ENCODE results near the gene NTSR1.
"Not testable (repeated sequence)": the region's sequence is repeated elsewhere in the genome, so short reads cannot be mapped to it uniquely, and the experiment has no call there.

NTSR1 gene

DNA sequence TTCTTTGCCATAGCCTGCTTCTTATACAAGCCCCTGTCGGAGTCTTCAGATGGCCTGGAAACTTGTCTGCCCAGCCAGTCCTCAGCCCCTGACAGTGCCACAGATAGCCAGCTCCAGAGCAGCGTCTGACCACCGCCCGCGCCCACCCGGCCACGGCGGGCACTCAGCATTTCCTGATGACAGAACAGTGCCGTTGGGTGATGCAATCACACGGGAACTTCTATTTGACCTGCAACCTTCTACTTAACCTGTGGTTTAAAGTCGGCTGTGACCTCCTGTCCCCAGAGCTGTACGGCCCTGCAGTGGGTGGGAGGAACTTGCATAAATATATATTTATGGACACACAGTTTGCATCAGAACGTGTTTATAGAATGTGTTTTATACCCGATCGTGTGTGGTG lies 36.9 kb upstream of the NTSR1 start:
- no peak for DNase-seq (ENCODE audit: low spot score)

DNA sequence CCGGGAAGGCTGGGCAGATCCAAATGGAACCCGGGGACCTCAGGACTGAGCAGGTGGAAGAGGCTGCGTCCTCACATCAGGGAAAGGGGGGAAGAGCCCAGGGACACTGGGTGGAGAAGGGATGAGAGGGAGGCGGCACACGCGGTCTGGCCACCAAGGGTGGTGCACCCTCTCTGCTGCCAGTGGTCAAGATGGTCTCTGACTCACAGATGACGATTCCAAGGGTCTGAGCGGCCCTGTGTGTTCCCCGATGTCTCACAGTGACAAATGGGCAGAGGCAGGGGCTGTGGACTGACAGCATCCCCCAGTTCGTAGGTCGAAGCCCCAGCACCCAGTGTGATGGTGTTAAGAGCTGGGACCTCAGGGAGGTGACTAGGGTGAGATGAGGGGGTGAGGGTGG lies 34.3 kb upstream of the NTSR1 start:
- no peak for DNase-seq (ENCODE audit: low spot score)

DNA sequence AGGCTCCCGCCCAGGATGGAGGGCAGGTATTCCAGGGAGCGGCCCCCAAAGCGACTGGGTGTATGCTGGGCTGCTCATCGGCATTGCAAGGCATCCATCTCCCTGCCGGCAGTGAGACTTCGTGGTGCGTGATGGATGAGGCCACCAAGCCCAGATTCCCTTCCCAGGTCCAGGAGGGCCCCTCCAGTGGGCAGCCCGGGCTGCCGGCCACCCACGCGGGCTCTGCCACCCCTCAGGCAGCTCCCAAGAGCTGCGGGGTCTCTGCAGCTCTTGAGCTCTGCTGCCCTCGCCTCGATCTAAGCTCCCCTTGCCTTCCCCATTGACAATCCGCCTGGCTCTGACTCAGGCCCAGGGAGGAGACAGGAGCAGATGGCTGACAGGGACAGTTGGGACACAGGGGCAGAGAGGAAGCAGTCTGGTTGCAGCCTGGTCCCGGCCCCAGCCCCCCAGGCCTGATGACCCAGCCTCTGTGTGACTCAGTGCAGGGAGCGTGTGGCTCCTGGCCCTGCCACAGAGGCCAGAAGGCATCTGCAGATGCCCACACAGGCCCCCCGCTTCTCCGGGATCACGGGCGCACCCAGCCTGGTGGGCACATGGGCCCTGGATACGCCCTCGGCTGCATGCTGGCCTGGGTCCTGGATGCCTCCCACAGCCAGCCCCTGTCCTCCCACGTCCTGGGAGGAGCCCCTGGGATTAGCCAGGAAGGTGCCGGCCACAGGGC lies 33.3 kb upstream of the NTSR1 start:
- DNase-seq (ENCODE audit: low spot score), result no peak

DNA sequence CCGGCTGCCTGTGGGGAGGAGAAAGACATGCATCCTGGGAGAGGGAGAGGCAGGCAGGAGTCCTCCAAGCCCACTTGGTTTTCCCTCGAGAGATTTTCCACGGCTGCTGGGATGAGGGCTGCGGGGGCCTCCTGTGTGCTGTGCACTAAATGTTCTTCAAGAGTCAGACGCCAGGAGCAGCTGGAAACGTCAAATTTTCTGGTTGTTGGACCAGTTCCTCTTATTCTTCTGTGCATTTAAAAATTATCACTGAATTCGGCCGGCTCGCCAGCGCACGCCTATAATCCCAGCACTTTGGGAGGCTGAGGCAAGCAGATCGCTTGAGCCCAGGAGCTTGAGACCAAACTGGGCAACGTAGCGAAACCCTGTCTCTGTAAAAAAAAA lies 32.8 kb upstream of the NTSR1 start:
- no peak for DNase-seq (ENCODE audit: low spot score)

DNA sequence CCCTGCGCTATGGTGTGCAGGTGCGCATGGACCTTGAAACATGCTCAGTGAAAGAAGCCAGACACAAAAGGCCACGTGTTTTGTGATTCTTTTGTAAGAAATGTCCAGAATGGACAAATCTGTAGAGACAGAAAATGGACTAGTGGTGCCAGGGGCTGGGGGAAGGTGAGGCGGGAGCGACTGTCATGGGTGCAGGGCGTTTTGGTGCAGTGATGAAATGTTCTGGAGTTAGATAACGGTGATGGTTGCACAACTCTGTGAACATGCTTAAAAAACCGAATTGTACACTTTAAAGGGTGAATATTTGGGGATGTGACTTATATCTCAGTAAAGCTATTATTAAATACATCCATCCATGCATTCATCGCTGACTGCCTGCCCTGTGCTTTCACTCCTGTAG lies 31.7 kb upstream of the NTSR1 start:
- no peak for DNase-seq (ENCODE audit: low spot score)

DNA sequence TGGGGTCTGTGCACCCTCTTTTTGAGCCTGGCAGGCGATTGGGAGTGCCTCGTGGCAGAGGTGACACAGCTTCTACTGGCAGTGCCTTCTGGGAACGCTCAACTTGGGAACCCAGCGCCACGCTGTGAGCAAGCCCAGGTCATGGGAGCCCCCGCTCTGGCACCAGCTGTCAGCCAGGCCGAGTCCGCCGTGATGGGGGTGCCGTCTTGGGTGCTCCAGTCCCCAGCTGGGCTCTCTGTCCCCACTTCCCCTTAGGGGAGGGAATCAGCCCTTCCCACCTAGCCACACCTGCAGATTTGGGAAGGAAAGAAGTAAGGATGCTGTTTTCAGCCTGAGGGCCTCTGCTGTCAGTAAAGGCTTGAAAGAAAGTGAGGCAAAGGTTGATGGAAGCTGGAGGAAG lies 31.0 kb upstream of the NTSR1 start:
- no peak for DNase-seq (ENCODE audit: low spot score)

DNA sequence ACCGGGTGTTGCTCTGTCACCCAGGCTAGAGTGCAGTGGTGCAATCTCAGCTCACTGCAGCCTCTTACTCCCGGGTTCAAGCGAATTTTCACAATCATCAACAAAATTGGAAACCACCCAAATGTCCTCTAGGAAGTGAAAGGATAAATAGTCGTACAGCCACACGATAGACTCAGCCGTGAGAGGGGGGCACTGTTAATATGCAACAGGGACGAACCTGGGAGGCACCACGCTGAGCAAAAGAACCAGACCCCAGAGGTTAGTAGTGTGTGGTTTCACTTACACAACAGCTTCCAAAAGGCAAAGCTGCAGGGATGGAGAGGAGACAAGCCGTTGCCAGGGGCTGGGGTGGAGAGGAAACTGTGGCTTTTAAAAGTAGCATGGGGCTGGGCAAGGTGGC lies 30.1 kb upstream of the NTSR1 start:
- DNase-seq (ENCODE audit: low spot score), result no peak

DNA sequence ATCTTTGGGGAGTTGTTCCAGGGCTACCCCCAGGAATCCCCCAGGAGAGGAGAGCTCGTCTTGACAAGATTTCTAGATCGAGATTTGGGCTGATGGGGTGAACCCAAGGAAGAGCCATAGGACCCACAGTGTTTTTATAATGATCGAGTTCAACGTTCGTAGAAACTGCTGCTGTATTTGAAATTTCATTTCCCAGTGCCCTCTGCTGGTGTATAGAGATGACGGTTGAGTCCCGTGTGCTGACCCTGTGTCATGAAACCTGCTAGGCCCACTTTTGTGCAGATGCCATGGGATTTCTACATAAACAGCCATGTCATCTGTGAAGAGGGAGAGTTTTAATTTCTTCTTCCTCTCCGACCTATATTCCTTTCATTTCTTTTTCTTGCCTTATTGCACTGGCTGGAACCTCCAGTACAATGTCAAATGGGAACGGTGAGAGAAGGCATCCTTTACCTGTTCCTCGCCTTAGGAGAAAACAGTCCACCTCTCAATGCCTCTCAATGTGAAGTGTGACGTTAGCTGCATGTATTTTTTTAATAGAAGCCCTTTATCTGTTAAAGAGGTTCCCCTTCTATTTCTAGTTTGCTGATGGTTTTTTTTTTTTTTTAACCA lies 28.6 kb upstream of the NTSR1 start:
- DNase-seq (ENCODE audit: low spot score), result no peak

DNA sequence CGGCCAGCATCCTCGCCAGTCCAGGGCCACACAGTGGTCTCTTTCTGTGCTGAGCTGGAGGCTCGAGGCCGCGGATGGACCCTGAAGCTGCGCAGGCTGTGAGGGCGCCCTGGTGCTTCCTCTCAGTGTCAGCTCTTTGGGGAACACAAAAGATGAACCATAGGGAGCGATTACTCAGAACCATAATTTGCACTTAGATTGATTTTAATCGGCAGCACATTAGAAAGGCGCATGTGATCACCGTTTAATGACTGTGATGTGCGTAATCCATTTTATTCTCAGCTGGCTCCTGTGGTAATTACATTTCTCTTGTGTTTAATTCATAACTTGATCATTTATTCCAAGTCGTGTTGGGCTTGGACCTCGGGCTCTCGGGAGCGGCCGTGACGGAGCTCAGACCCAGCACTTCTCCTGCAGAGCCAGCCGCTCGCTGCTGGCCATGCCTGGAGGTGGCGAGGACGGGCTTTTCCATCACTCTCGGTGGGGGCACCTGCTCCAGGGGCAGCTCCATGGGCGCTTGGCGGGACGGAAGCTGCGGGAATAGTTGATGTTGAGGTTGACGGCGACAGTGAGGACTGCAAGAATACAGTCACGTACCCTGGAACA lies 25.6 kb upstream of the NTSR1 start:
- no peak for DNase-seq (ENCODE audit: low spot score)

DNA sequence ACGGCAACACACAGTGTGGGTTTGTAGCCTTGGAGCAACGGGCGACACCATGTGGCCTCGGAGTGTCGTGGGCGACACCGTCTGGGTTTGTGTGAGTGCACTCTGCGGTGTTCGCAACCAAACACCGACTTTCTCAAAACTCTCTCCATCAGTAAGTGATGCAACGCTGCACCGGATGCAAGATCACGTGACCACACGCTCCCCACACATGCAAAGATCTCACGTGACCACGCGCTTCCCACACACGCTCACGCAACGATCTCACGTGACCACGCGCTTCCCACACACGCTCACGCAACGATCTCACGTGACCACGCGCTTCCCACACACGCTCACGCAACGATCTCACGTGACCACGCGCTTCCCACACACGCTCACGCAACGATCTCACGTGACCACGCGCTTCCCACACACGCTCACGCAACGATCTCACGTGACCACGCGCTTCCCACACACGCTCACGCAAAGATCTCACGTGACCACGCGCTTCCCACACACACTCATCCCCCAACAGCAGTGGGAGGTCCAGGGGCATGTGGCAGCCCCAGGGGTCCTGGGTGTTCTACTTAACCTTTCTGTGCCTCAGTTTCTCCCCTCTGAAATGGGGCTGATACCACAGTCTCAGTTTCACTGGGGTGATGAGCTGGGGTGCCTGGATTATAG lies 24.8 kb upstream of the NTSR1 start:
- DNase-seq (ENCODE audit: low spot score), result not testable (repeated sequence)

DNA sequence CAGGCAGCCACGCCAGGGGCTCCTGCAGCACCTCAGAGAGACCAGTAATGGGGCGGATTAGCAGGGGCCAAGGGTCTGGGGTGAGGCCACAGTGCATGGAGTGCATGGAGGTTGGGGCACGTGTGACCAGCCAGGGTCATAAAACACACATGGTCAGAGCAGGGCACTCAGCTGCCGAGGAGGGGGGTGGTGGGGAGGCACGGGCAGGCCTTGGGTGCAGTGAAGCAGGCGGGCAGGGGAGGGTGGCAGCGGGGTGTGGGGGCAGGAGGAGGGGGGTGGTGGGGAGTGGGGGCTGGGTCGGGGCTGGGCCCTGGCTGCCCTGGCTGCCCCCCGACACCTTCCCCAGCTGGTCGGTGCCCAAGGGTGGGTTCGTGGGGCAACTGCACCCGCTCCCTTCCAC lies 23.7 kb upstream of the NTSR1 start:
- DNase-seq (ENCODE audit: low spot score), result no peak

DNA sequence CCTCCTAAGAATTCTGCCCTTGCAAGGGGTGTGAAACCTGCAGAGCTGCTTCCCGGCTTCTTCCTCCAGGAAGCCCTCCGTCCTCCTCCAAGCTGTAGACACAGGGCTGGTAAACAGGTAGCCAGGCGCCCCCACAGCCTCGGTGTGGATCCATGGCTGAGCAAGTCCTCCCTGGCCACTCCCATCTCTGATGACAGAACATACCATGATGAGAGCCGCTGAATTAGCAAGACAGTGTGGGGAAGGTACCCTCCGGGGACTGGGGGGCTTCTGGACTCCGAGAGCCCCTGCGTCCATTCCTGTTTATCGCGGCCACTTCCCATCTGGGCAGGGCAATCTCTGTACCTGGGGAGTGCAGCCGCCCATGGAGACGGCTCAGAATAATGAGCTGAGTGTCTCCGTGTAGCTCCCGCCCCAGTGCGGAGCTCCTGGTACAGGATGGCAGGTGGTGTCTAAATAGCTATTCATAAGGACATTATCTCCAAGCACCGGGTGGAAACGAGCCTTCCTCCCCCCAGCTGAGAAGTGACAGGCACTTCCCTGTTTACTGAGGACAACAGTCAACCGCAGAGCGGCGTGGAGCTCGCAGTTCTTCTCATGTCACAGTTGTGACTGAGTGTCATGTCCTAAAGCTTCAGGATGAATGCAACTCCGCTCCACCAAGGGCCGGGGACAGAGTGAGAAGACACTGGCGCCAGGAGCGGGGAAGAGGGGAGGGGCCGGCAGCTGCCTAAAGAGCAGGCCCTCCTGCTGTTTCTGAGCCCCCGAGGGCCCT lies 22.7 kb upstream of the NTSR1 start:
- DNase-seq (ENCODE audit: low spot score), result peak; percentile 40

DNA sequence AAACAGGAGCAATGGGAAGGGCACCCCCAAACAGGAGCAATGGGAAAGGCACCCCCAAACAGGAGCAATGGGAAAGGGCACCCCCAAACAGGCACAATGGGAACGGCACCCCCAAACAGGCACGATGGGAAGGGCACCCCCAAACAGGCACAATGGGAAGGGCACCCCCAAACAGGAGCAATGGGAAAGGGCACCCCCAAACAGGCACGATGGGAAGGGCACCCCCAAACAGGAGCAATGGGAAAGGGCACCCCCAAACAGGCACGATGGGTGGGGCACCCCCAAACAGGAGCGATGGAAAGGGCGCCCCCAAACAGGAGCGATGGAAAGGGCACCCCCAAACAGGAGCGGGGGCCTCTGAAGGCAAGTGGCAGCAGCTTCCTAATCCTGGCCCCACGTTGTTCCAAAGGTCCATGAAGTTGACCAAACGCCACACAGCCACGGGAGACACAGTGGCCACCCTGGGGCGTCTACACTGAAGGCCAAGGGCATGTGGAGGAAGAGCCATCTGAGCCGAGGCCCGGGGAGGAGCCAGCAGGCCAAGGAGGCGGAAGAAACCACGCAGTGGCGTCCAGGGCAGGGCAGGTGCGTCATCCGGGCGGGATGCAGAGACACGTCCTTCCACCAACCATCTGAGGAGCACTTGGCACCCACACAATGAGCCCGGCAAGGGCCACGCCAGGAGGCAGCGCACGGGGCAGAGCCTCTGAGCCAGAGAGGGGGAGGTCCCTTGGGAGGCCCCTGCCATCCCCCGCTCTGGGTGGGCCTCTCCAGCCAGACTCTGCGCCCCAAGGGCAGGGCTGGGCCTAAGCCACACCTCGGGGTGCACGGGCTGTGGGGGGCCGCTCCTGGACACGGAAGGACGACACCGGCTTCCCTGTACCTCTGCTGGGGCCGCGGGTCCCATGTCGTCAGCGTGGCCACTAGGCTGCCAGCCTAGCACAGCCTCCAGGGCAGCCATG lies 21.5 kb upstream of the NTSR1 start:
- no peak for DNase-seq (ENCODE audit: low spot score)

DNA sequence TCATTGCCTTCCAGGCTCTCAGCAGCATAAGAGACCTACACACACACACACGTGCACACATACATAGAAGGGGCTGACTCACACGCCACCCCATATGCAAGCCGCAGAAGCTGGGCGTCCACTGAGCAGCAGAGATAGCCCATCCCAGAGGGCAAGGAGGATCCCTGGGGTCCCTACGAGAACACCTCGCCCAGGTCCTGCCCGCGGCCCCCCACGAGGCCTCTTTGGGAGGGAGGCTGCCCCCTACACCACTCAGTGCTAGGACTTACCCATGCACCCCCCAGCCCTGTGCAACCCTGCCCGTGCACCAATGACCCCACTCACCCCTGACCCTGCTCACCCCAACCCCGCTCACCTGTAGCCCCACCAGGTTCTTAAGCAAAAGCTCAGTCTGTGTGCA lies 20.6 kb upstream of the NTSR1 start:
- no peak for DNase-seq (ENCODE audit: low spot score)

DNA sequence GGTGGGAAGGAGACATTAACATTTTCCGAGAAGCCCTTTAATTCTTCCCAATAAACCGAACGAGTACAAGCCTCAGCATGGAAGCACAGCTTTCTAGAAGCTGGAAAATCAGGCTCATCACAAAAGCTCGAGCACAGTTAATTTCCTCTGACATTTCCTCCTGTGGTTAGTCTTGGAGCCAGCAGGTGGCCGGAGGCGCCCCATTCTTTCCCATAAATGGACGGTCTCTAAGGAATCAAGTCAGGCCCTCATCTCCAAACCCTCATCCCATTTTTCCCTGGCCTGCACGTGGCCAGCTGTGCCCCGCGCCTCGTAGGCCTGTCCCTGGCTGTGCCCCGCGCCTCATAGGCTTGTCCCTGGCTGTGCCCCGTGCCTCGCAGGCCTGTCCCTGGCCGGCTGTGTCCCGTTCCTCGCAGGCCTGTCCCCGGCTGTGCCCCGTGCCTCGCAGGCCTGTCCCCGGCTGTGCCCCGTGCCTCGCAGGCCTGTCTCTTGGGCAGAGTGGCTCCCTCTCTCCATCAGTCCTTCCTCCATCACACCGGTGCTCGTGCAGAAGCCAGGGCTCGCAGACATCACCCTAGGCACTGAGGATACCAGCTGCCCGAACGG lies 19.7 kb upstream of the NTSR1 start:
- no peak for DNase-seq (ENCODE audit: low spot score)

DNA sequence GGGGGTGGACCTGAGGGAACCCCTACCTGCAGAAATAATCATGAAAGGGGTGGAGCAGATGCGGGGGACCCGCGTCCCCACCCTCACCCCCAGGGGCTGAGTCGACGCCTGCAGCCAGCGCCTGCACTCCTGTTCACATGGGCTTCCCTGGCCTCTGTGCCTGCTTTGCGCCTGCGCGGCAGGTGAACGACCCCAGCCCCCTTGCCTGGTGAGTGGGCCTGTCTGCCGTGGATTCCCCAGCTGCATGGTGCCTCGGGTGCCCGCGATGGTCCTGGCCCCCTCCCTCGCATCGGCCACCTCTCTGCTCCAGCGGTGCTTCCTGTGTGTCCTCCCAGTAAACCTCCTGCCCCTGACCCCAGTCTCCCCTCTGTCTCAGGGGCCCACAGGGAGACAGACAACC lies 18.8 kb upstream of the NTSR1 start:
- DNase-seq (ENCODE audit: low spot score), result no peak

DNA sequence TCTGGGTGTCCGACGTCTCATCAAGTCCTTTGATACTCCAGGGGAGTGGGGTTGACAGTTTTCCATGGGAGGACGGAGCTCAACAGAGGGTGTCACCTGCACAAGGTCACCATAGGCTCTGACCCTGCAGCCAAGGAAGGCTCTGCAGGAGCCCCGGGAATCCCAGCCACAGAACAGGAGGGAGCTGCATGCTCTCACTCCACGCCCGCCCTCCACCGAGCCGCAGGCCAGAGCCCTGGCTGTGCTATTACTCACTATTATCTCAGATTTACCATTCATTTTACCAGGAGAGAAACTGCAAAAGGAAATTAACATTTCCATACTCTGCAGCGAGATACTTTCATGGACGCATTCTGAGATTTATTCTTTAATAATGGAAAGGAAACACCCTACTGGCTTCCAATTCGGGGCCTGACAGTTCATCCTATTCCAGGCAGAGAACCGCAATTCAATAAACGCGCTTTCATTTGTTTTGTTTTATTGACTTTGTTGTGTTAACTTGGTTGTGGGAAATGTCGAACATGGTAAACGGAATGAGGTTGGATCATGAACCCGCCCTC lies 18.3 kb upstream of the NTSR1 start:
- no peak for DNase-seq (ENCODE audit: low spot score)

DNA sequence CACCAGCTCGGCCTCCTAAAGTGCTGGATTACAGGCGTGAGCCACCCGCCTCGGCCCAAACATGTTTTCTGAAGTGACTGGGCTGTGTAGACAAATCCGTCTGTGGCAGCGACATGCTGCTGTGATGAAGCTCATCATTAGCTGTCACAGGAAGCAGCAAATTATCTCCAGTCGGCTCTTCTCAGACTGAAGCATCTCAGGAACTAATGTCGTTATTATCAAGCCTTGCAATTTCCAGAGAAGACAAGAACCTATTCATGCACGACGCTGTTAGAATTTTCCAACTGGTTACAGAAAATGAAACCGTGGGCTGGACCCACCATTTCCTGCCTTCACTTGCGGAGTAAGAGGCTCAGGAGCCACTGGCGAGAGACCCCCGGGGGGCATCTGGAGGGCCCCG lies 17.1 kb upstream of the NTSR1 start:
- no peak for DNase-seq (ENCODE audit: low spot score)

DNA sequence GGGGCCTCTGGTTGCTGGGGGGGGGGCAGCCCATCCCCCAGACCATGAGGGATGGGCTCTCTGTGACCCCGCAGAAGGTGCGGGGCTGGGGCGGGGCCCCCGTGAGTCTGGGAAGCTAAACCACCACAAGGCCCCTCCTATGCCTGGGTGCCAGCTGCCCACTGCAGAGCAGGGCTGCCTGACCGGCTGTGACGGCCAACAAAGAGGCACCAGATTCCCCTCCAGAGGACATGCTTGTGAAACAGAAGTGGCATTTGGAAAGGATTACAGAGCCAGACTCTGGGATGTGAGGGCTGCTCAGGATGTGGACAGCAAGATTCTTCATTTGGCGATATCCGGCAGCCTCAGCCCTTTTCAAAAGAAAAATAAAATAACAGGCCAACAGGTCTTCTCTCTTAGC lies 16.5 kb upstream of the NTSR1 start:
- DNase-seq (ENCODE audit: low spot score), result no peak
